Esophagus squamous epithelium (tissue), 4 donors: ENCODE data around the gene ANKRD31.

Experiments
- CTCF ChIP-seq, 6 experiments: fragments of 450-650 bp in 4 of 6; fragments of 200-600 bp in 2 of 6; sonication (generic) in 2 of 6; IDR thresholded peaks; one replicate each; pipeline ENCODE4 v1.5.1; 2016 to 2019; ENCODE audit warnings: antibody characterized with exemption in 6 of 6, mild to moderate bottlenecking in 4 of 6, moderate library complexity in 4 of 6
- POLR2A ChIP-seq, 4 donors: fragments of 450-650 bp; IDR thresholded peaks; one replicate each; pipeline ENCODE4 v1.6.1; 2017; ENCODE audit warnings: antibody characterized with exemption in 4 of 4, mild to moderate bottlenecking in 4 of 4, moderate library complexity in 3 of 4

DNA sequence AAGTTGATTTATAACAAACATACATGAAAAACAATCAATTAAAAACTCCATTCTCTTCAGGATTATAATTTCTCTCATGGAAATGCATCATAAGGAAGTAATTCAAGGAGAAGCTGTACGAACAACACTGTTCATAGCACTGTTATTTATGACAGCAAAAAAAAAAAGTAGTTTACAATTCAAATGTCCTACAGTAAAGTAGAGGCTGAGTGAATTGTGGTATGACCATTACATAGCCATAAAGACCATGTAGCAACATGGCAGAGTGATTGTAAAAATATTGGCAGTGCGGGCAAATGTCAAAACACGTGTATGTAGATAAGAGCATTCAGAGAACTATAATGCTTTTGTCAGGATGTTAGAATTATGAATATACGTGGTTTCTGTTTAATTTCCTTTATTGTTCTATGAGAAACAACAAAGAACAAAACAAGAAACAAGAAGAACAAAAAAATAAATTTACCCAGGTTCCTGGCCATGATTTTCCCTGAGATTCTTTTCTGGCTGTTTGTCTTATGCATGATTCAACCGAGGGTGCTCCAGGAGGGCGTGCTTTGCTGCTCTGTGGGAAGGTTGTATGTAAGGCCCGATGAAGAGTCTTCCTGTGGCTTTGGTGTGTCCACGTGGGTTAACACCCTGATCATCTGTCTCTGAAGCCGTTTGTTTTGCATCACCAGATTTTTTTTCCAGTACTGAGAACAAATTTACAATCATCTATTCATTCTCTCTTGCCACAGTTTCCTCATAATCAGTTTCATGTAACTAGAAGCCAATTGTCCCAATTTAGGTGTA, 213.1 kb downstream of the ANKRD31 start:
- TF ChIP-seq CTCF (IDR thresholded peaks at IDR 0.05): no peak
- TF ChIP-seq POLR2A (IDR thresholded peaks at IDR 0.05): no peak
